GM23338 (cell line): ENCODE measurements around the gene SIVA1. TPM values are rescaled to one million over a fixed set of nuclear protein-coding genes. Genes with fewer than 3 reads are reported as not detected.

ENCODE experiments used
- ATAC-seq: fragments of 200-7000 bp; cut with Tn5 transposase; 3 replicates; pipeline ENCODE4 v1.9.1; 2020
- DNase-seq: peaks from one replicate; pipeline ENCODE4 v3.0.0-alpha.2; 2015; ENCODE audit warnings: low spot score
- H2AFZ ChIP-seq: fragments of 200-600 bp; sonication (generic); 2 replicates; pipeline ENCODE4 v1.8.0; 2016; ENCODE audit warnings: antibody characterized with exemption, mild to moderate bottlenecking, moderate library complexity
- H3F3A ChIP-seq: fragments of 200-600 bp; sonication (generic); replicated peaks from 2 replicates; pipeline ENCODE4 v1.8.0; 2017; ENCODE audit warnings: antibody characterized with exemption, mixed run types, low read depth
- H3K27ac ChIP-seq: fragments of 200-600 bp; sonication (generic); 2 replicates; pipeline ENCODE4 v1.6.1; 2016; ENCODE audit warnings: low read depth
- H3K27me3 ChIP-seq: fragments of 200-600 bp; sonication (generic); 2 replicates; pipeline ENCODE4 v1.8.0; 2016; ENCODE audit warnings: mild to moderate bottlenecking, mixed run types, moderate library complexity; ENCODE audit not compliant: insufficient read depth
- H3K36me3 ChIP-seq: fragments of 200-600 bp; sonication (generic); 2 replicates; pipeline ENCODE4 v1.8.0; 2016; ENCODE audit warnings: mild to moderate bottlenecking; ENCODE audit not compliant: insufficient read depth
- H3K4me1 ChIP-seq: fragments of 200-600 bp; sonication (generic); 2 replicates; pipeline ENCODE4 v1.8.0; 2016; ENCODE audit warnings: mild to moderate bottlenecking, moderate library complexity; ENCODE audit not compliant: insufficient read depth
- H3K4me2 ChIP-seq: fragments of 200-600 bp; sonication (generic); 2 replicates; pipeline ENCODE4 v1.7.1; 2017; ENCODE audit warnings: mixed run types
- H3K4me3 ChIP-seq: fragments of 200-600 bp; sonication (generic); 2 replicates; pipeline ENCODE4 v1.6.1; 2016; ENCODE audit warnings: mixed run types
- H3K79me2 ChIP-seq: fragments of 200-600 bp; sonication (generic); replicated peaks from 2 replicates; pipeline ENCODE4 v1.8.0; 2017; ENCODE audit warnings: mild to moderate bottlenecking; ENCODE audit not compliant: insufficient read depth
- H3K9me2 ChIP-seq: fragments of 200-600 bp; sonication (generic); 2 replicates; pipeline ENCODE4 v1.8.0; 2017; ENCODE audit not compliant: insufficient read depth
- H4K20me1 ChIP-seq: fragments of 200-600 bp; sonication (generic); replicated peaks from 2 replicates; pipeline ENCODE4 v1.8.0; 2017; ENCODE audit warnings: mild to moderate bottlenecking; ENCODE audit not compliant: insufficient read depth
- H3K27ac Mint-ChIP-seq: 2 replicates; pipeline ENCODE4 v1.8.0; 2020; ENCODE audit warnings: inconsistent platforms, mild to moderate bottlenecking, moderate library complexity, mixed read lengths
- H3K27me3 Mint-ChIP-seq: 3 replicates; pipeline ENCODE4 v1.8.0; 2022; ENCODE audit warnings: low read depth, mild to moderate bottlenecking, moderate library complexity, mixed read lengths, inconsistent platforms; ENCODE audit not compliant: insufficient read depth, poor library complexity
- H3K36me3 Mint-ChIP-seq: 3 replicates; pipeline ENCODE4 v1.8.0; 2021; ENCODE audit warnings: low read depth, mild to moderate bottlenecking, inconsistent platforms, moderate library complexity, mixed read lengths
- H3K4me1 Mint-ChIP-seq: 3 replicates; pipeline ENCODE4 v1.8.0; 2020; ENCODE audit warnings: mild to moderate bottlenecking, inconsistent platforms, mixed read lengths
- H3K4me3 Mint-ChIP-seq: 3 replicates; pipeline ENCODE4 v1.8.0; 2021; ENCODE audit warnings: moderate library complexity, mild to moderate bottlenecking, inconsistent platforms, mixed read lengths
- H3K9me3 Mint-ChIP-seq: 3 replicates; pipeline ENCODE4 v1.8.0; 2020; ENCODE audit warnings: moderate library complexity, mild to moderate bottlenecking, inconsistent platforms, mixed read lengths
- CREB1 ChIP-seq: fragments of 250-450 bp; sonication (Bioruptor Pico); IDR thresholded peaks from 2 replicates; pipeline ENCODE4 v1.5.0; 2020; ENCODE audit warnings: low read depth, mild to moderate bottlenecking, moderate library complexity
- EZH2 ChIP-seq: fragments of 200-600 bp; sonication (generic); IDR thresholded peaks from one replicate; pipeline ENCODE4 v1.8.0; 2017; ENCODE audit warnings: antibody characterized with exemption, mild to moderate bottlenecking, low read depth; ENCODE audit not compliant: unreplicated experiment
- EZH2phosphoT487 ChIP-seq: fragments of 200-600 bp; sonication (generic); IDR thresholded peaks from one replicate; pipeline ENCODE4 v1.8.1; 2018; ENCODE audit warnings: antibody characterized with exemption; ENCODE audit not compliant: unreplicated experiment
- NANOG ChIP-seq: IDR thresholded peaks from 2 replicates; pipeline ENCODE4 v1.6.1; 2016; ENCODE audit warnings: antibody characterized with exemption, borderline replicate concordance
- POLR2AphosphoS5 ChIP-seq: IDR thresholded peaks from 2 replicates; pipeline ENCODE4 v1.6.1; 2016; ENCODE audit warnings: antibody characterized with exemption, low read depth
- REST ChIP-seq: IDR thresholded peaks from one replicate; pipeline ENCODE4 v1.6.1; 2018; ENCODE audit warnings: antibody characterized with exemption; ENCODE audit not compliant: unreplicated experiment
- STAT1 ChIP-seq: IDR thresholded peaks from one replicate; pipeline ENCODE4 v1.6.1; 2016; ENCODE audit warnings: antibody characterized with exemption; ENCODE audit not compliant: unreplicated experiment
- ZNF114 ChIP-seq: fragments of 250-450 bp; sonication (Bioruptor Pico); IDR thresholded peaks from 2 replicates; pipeline ENCODE4 v1.5.0; 2020; ENCODE audit warnings: mild to moderate bottlenecking, moderate library complexity
- ZNF462 ChIP-seq: fragments of 250-450 bp; sonication (Bioruptor Pico); IDR thresholded peaks from 2 replicates; pipeline ENCODE4 v1.5.0; 2020; ENCODE audit warnings: mild to moderate bottlenecking, moderate library complexity
- polyA plus RNA-seq: library from polyadenylated mRNA; unstranded; fragments of >200 nt; fragmentation: Nextera tagmentation; extraction: Ambion mirVana; gene quantifications from 2 replicates; pipeline ENCODE4 v1.2.1, GENCODE V29; 2016
- total RNA-seq: library from RNA; depleted of rRNA; stranded (reverse); fragments of >200 nt; shearing (Covaris generic); gene quantifications from 2 replicates; pipeline ENCODE4 v1.2.3, GENCODE V29; 2014
- TF ChIP-seq, protein P1 (sequence below): IDR thresholded peaks from 2 replicates; pipeline ENCODE4 v1.6.1; 2016; ENCODE audit warnings: antibody characterized with exemption

Gene SIVA1
- total and polyA plus RNA-seq, 2 experiments from 2014 or later = 215 to 392 TPM

- no peak overlapping the region for H2AFZ ChIP-seq
- H4K20me1 ChIP-seq = no peaks in the 10 kb centered on the region
- no peaks in the 10 kb centered on the region for H3K36me3 ChIP-seq
- H3K79me2 ChIP-seq = no peaks in the 10 kb centered on the region
- H3K27ac ChIP-seq = no peak overlapping the region
- no peak overlapping the region for H3K4me2 ChIP-seq
- H3K4me1 ChIP-seq = no peaks in the 10 kb centered on the region
- H3K4me1 Mint-ChIP-seq = no peaks in the 10 kb centered on the region
- H3K27me3 Mint-ChIP-seq = peaks cover 11% of the 10 kb centered on the region
- peaks cover 4% of the 10 kb centered on the region; the same call in 2 of the 3 replicates for H3K9me3 Mint-ChIP-seq
- no peaks in the 10 kb centered on the region for H3K9me2 ChIP-seq
- no peaks in the 10 kb centered on the region for H3F3A ChIP-seq
- H3K4me3 Mint-ChIP-seq = no peak overlapping the region
- ATAC-seq = no peak
- no peak for DNase-seq
- no peak overlapping the region for H3K4me3 ChIP-seq
- no peaks in the 10 kb centered on the region for H3K27me3 ChIP-seq
- no peak for TF ChIP-seq CREB1
- H3K27ac Mint-ChIP-seq = no peak overlapping the region
- no peaks in the 10 kb centered on the region; the same call in 2 of the 3 replicates for H3K36me3 Mint-ChIP-seq
Observed at GRCh38 chr14:104732931-104733681, 19.8 kb upstream of the SIVA1 start.

DNA sequence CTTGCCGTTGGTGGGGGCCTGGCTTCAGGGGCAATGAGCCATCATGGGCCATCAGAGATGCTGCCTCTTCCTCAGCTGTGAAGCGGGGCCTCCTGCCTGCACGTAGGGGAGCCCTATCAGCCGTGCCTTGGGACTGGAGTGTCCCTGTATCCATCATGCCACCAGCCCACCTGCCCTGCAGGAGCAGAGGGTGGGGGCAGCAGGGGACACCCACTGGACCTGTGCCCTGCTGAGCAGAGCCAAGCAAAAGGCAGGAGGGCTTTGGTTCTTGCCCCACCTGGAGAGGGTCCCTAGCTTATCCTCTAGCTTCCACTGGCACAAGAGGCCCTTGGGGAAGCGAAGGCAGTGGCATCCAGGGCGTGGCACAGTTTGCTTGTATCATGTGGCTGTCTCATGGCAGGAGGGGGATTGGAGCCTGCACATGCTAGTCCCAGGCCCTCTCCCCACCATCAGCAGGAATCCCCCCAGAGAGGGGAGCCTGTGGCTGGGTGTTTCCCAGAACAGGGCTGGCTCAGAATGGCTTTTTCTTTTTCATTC, 18.8 kb upstream of the SIVA1 start:
- Mint-ChIP-seq H3K4me3 (no peak overlapping the region), H3K27me3 (peaks cover 9% of the 10 kb centered on the region), H3K36me3 (no peaks in the 10 kb centered on the region; the same call in 2 of the 3 replicates), H3K9me3 (peaks cover under 1% of the 10 kb centered on the region; the same call in 2 of the 3 replicates), H3K4me1 (no peaks in the 10 kb centered on the region), H3K27ac (no peak overlapping the region)
- Histone ChIP-seq H4K20me1 (no peaks in the 10 kb centered on the region), H3F3A (no peaks in the 10 kb centered on the region), H3K79me2 (no peaks in the 10 kb centered on the region), H3K9me2 (no peaks in the 10 kb centered on the region), H2AFZ (no peak overlapping the region), H3K4me1 (no peaks in the 10 kb centered on the region), H3K4me2 (no peak overlapping the region), H3K27ac (no peak overlapping the region), H3K36me3 (no peaks in the 10 kb centered on the region), H3K27me3 (no peaks in the 10 kb centered on the region), H3K4me3 (no peak overlapping the region)
- DNase-seq = no peak
- no peak for ATAC-seq
- TF ChIP-seq ZNF114 (CRISPR knock-in tag) (no peak), REST (no peak), EZH2 (no peak), STAT1 (no peak), NANOG (no peak), EZH2phosphoT487 (no peak), ZNF462 (CRISPR knock-in tag) (no peak), POLR2AphosphoS5 (no peak)
- TF ChIP-seq, protein P1, sequence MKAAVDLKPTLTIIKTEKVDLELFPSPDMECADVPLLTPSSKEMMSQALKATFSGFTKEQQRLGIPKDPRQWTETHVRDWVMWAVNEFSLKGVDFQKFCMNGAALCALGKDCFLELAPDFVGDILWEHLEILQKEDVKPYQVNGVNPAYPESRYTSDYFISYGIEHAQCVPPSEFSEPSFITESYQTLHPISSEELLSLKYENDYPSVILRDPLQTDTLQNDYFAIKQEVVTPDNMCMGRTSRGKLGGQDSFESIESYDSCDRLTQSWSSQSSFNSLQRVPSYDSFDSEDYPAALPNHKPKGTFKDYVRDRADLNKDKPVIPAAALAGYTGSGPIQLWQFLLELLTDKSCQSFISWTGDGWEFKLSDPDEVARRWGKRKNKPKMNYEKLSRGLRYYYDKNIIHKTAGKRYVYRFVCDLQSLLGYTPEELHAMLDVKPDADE = no peak
